HepG2 (cell line): ENCODE data around the gene KMT2E. TPM values are rescaled to one million over a fixed set of nuclear protein-coding genes. Genes with fewer than 3 reads are reported as not detected.
A peak's percentile ranks its signal among the peaks of the same experiment; 100 is the strongest.

Source experiments
- ATAC-seq: fragments of 200-7000 bp; cut with Tn5 transposase; 3 replicates; pipeline ENCODE4 v1.9.1; 2020; ENCODE audit warnings: mild to moderate bottlenecking, moderate library complexity
- BruUV-seq: library from RNA; stranded (reverse); fragments of 400-500 nt; replicated peaks from 2 replicates; lab custom pipeline; 2021; lab: Mats Ljungman, UMichigan
- CTCF ChIA-PET: fragments of 300-600 bp; formaldehyde crosslinking; extraction: SDS; loops from one replicate; lab custom pipeline; 2021; ENCODE audit warnings: low total read pairs, inconsistent platforms, low intra/inter-chr PET ratio; lab: Yijun Ruan, JAX
- POLR2A ChIA-PET: fragments of 350-600 bp; sonication (Branson Sonifier 250); formaldehyde crosslinking; loops from one replicate; lab custom pipeline; 2020; ENCODE audit warnings: antibody characterized with exemption, inconsistent platforms; lab: Yijun Ruan, JAX
- DNase-seq: peaks from one replicate; pipeline ENCODE4 v3.0.0-alpha.2; 2015; ENCODE audit warnings: low spot score
- FAIRE-seq: peaks from 3 replicates; lab custom pipeline; 2011; peaks lifted over from hg19 to GRCh38; lab: Jason Lieb, UNC
- H2AFZ ChIP-seq: one replicate; pipeline ENCODE4 v1.6.1; 2011; ENCODE audit warnings: low read length, inconsistent platforms
- H3K27ac ChIP-seq: fragments of 300-600 bp; 3 replicates; pipeline ENCODE4 v1.8.0; 2011; ENCODE audit warnings: mixed run types, mild to moderate bottlenecking, mixed read lengths, low read length, inconsistent platforms; ENCODE audit not compliant: insufficient read depth; ENCODE audit errors: extremely low read length
- H3K27me3 ChIP-seq, 2 experiments: fragments of 200-600 bp in 1 of 2; 2 replicates in 1 of 2; 3 replicates in 1 of 2; pipeline versions ENCODE4 v1.6.0 to v1.8.0; 2011; ENCODE audit warnings: low read length in 2 of 2, mild to moderate bottlenecking in 2 of 2, moderate library complexity in 2 of 2, inconsistent platforms in 1 of 2; ENCODE audit not compliant: insufficient read depth in 2 of 2, control insufficient read depth in 1 of 2
- H3K36me3 ChIP-seq, 2 experiments: fragments of 200-600 bp in 1 of 2; replicated peaks in 1 of 2; 2 replicates in 1 of 2; 3 replicates in 1 of 2; pipeline versions ENCODE4 v1.5.1 to v1.8.0; 2011; ENCODE audit warnings: low read length in 2 of 2, inconsistent platforms in 1 of 2; ENCODE audit not compliant: insufficient read depth in 2 of 2, control insufficient read depth in 1 of 2
- H3K4me1 ChIP-seq: 2 replicates; pipeline ENCODE4 v1.5.1; 2012; ENCODE audit warnings: low read length, inconsistent platforms; ENCODE audit not compliant: insufficient read depth
- H3K4me2 ChIP-seq: 2 replicates; pipeline ENCODE4 v1.6.0; 2011; ENCODE audit warnings: low read depth, low read length, inconsistent platforms
- H3K4me3 ChIP-seq, 3 experiments: fragments of 200-600 bp in 1 of 3; sonication (generic), shearing (Covaris generic) in 1 of 3; replicated peaks in 1 of 3; 2 replicates each; pipeline ENCODE4 v1.5.1; 2011 to 2016; ENCODE audit warnings: low read length in 3 of 3, inconsistent platforms in 2 of 3, low read depth in 2 of 3, mild to moderate bottlenecking in 2 of 3, control low read depth in 1 of 3, mixed read lengths in 1 of 3; ENCODE audit not compliant: insufficient read depth in 1 of 3
- H3K79me2 ChIP-seq: one replicate; pipeline ENCODE4 v1.6.1; 2011; ENCODE audit warnings: low read length, inconsistent platforms; ENCODE audit not compliant: insufficient read depth
- H3K9ac ChIP-seq: 2 replicates; pipeline ENCODE4 v1.6.0; 2011; ENCODE audit warnings: mild to moderate bottlenecking, low read depth, low read length, inconsistent platforms; ENCODE audit not compliant: insufficient read depth
- H3K9me3 ChIP-seq: 2 replicates; pipeline ENCODE4 v1.5.1; 2012; ENCODE audit warnings: mild to moderate bottlenecking, low read length
- H4K20me1 ChIP-seq: 2 replicates; pipeline ENCODE4 v1.6.0; 2011; ENCODE audit warnings: inconsistent platforms, mild to moderate bottlenecking, low read length, moderate library complexity; ENCODE audit not compliant: insufficient read depth
- ADNP ChIP-seq: sonication (generic); formaldehyde crosslinking; IDR thresholded peaks from 2 replicates; pipeline ENCODE4 v1.4.0; 2020; ENCODE audit warnings: missing genetic modification reagents
- ARID3A ChIP-seq: IDR thresholded peaks from 2 replicates; pipeline ENCODE4 v1.6.1; 2012; ENCODE audit warnings: low read depth, low read length, improper control_type of control experiment
- CREB1 ChIP-seq, 2 experiments: fragments of 450-650 bp in 1 of 2; IDR thresholded peaks; 2 replicates each; pipeline ENCODE4 v1.6.1; 2016 to 2017; ENCODE audit warnings: control low read depth in 1 of 2, mild to moderate bottlenecking in 1 of 2, missing compliant biosample characterization in 1 of 2, missing genetic modification characterization in 1 of 2
- FOXA1 ChIP-seq, 2 experiments: fragments of 450-650 bp in 1 of 2; sonication (generic) in 1 of 2; formaldehyde crosslinking in 1 of 2; IDR thresholded peaks; 2 replicates each; pipeline versions ENCODE4 v1.4.0 to v1.6.1; 2016 to 2020; ENCODE audit warnings: missing genetic modification reagents in 1 of 2
- GFI1 ChIP-seq: sonication (generic); formaldehyde crosslinking; IDR thresholded peaks from 2 replicates; pipeline ENCODE4 v1.5.0; 2020; ENCODE audit warnings: missing genetic modification reagents, mild to moderate bottlenecking, borderline replicate concordance
- JUNB ChIP-seq: sonication (generic); formaldehyde crosslinking; IDR thresholded peaks from 2 replicates; pipeline ENCODE4 v1.8.0; 2022; ENCODE audit warnings: missing genetic modification reagents, mild to moderate bottlenecking, borderline replicate concordance
- MTA3 ChIP-seq: sonication (generic); formaldehyde crosslinking; IDR thresholded peaks from 2 replicates; pipeline ENCODE4 v1.4.0; 2020; ENCODE audit warnings: missing genetic modification reagents
- NONO ChIP-seq, 2 experiments: fragments of 450-650 bp in 1 of 2; sonication (generic) in 1 of 2; formaldehyde crosslinking in 1 of 2; IDR thresholded peaks in 1 of 2; conservative IDR thresholded peaks in 1 of 2; 2 replicates each; pipeline versions ENCODE4 v1.6.1 to v1.8.0; 2017 to 2022; ENCODE audit warnings: mild to moderate bottlenecking in 1 of 2, missing genetic modification reagents in 1 of 2, moderate library complexity in 1 of 2
- NR2C2 ChIP-seq: sonication (generic); formaldehyde crosslinking; IDR thresholded peaks from 2 replicates; pipeline ENCODE4 v1.4.0; 2020; ENCODE audit warnings: missing genetic modification reagents, mild to moderate bottlenecking, moderate library complexity, borderline replicate concordance
- RFX5 ChIP-seq: IDR thresholded peaks from 2 replicates; pipeline ENCODE4 v1.6.1; 2011; ENCODE audit warnings: low read depth, low read length, improper control_type of control experiment
- SPEN ChIP-seq: sonication (generic); formaldehyde crosslinking; IDR thresholded peaks from 2 replicates; pipeline ENCODE4 v1.5.1; 2020; ENCODE audit warnings: low read depth, mild to moderate bottlenecking, missing genetic modification reagents
- ZC3H13 ChIP-seq: sonication (generic); formaldehyde crosslinking; IDR thresholded peaks from 2 replicates; pipeline ENCODE4 v1.8.1; 2023; ENCODE audit warnings: mild to moderate bottlenecking, missing genetic modification reagents, moderate library complexity
- ZNF296 ChIP-seq: sonication (generic); formaldehyde crosslinking; conservative IDR thresholded peaks from 2 replicates; pipeline ENCODE4 v1.5.0; 2020; ENCODE audit warnings: mild to moderate bottlenecking, missing genetic modification reagents
- ZNF329 ChIP-seq: sonication (generic); formaldehyde crosslinking; IDR thresholded peaks from 2 replicates; pipeline ENCODE4 v1.9.0; 2021; ENCODE audit warnings: low read depth, mild to moderate bottlenecking, missing genetic modification reagents
- ZNF776 ChIP-seq: sonication (generic); formaldehyde crosslinking; IDR thresholded peaks from 2 replicates; pipeline ENCODE4 v1.4.0; 2020; ENCODE audit warnings: mild to moderate bottlenecking, missing genetic modification reagents
- ZSCAN5A ChIP-seq: sonication (generic); formaldehyde crosslinking; IDR thresholded peaks from 2 replicates; pipeline ENCODE4 v1.8.0; 2022; ENCODE audit warnings: mild to moderate bottlenecking, missing genetic modification reagents, borderline replicate concordance
- WGBS: methylation state at CpG from one replicate; pipeline ENCODE4 v1.1.6; 2017; ENCODE audit warnings: low lambda C conversion rate; 5-methylcytosine and 5-hydroxymethylcytosine counted together
- in situ Hi-C: cut with HindIII; loops from 2 replicates; pipeline ENCODE4 v1.10.0; 2017; ENCODE audit warnings: low pct_unique_long_range_greater_than_20kb; ENCODE audit not compliant: extremely low pct_ligation_motif_present
- intact Hi-C: fragments of 100-400 bp; cut with micrococcal nuclease; formaldehyde crosslinking; loops from one replicate; pipeline ENCODE4 v1.10.0; 2022; ENCODE audit not compliant: unreplicated experiment
- polyA plus RNA-seq, 8 experiments: library from polyadenylated mRNA; depleted of rRNA in 3 of 8; stranded (reverse) in 7 of 8; unstranded in 1 of 8; fragments of >200 nt; fragmentation: Illumina TruSeq in 4 of 8; extraction: Trizol in 4 of 8; gene quantifications; 2 replicates each; pipeline versions ENCODE4 v1.2.1 to v1.2.3, GENCODE V29; 2011 to 2016; ENCODE audit warnings: low read depth in 4 of 8, missing spikeins in 1 of 8, mixed read lengths in 1 of 8; ENCODE audit not compliant: insufficient read depth in 1 of 8
- total RNA-seq, 5 experiments: library from RNA; depleted of rRNA; stranded (reverse); fragments of >200 nt; fragmentation: Illumina TruSeq; extraction: Trizol; gene quantifications; 2 replicates each; pipeline ENCODE4 v1.2.3, GENCODE V29; 2016; ENCODE audit warnings: low read depth in 1 of 5

Gene KMT2E
- total and polyA plus RNA-seq, 2 of the 13 experiments (the other 11 are each of a cell fraction or from before 2014, with no cell fraction given) = 6.3 to 24.4 TPM

GRCh38 chr7:105022458-105022857, 8.5 kb downstream of the KMT2E start (continued):
- TF ChIP-seq MTA3 (CRISPR knock-in tag) (no peak), ZNF296 (CRISPR knock-in tag) (no peak), ZNF776 (no peak), NONO (IDR thresholded peaks at IDR 0.05) (no peak), NONO (CRISPR knock-in tag; conservative IDR thresholded peaks at IDR 0.05) (no peak), ZNF329 (CRISPR knock-in tag) (no peak), JUNB (CRISPR knock-in tag) (no peak), ZSCAN5A (CRISPR knock-in tag) (no peak), ADNP (CRISPR knock-in tag) (no peak), ZC3H13 (CRISPR knock-in tag) (no peak), RFX5 (no peak)
- TF ChIP-seq, all 625 proteins: peak for 0

- CTCF ChIA-PET = no interaction called here
- POLR2A ChIA-PET = interaction anchor here (1.7 kb wide), 1 partner anchor 10 kb away, joined by 18 read pairs; the partner anchor contains the start of gene KMT2E
- no peak overlapping the region for H3K4me2 ChIP-seq
- no peaks in the 10 kb centered on the region; a peak in 1 of 5 replicates for H3K36me3 ChIP-seq
- no peaks in the 10 kb centered on the region for H3K27me3 ChIP-seq
- no TSS peak for BruUV-seq
- intact Hi-C loops = no loop called here
- peaks cover 88% of the 10 kb centered on the region for H4K20me1 ChIP-seq
- no peak overlapping the region for H3K4me3 ChIP-seq
- TF ChIP-seq CREB1 (IDR thresholded peaks at IDR 0.05) (peak; percentile 22; the same call in 1 of the 2 replicates), CREB1 (CRISPR knock-in tag; IDR thresholded peaks at IDR 0.05) (no peak), NR2C2 (CRISPR knock-in tag) (no peak), SPEN (CRISPR knock-in tag) (no peak), FOXA1 (IDR thresholded peaks at IDR 0.05) (no peak), FOXA1 (CRISPR knock-in tag; IDR thresholded peaks at IDR 0.05) (0 out of 2 replicates have a peak, but pooled peaks have one; percentile 24), GFI1 (0 out of 2 replicates have a peak, but pooled peaks have one; percentile 30), ARID3A (0 out of 2 replicates have a peak, but pooled peaks have one; percentile 40)
- peaks cover 99% of the 10 kb centered on the region for H3K79me2 ChIP-seq
- 74% methylated on average over 1 of the region's 1 CpG for WGBS
- no peak overlapping the region for H2AFZ ChIP-seq
- in situ Hi-C loops = no loop called here
- peak; percentile 69 for ATAC-seq
- no peak overlapping the region for H3K27ac ChIP-seq
- peak; percentile 49 for FAIRE-seq
- peak; percentile 35 for DNase-seq
- H3K4me1 ChIP-seq = peaks cover 46% of the 10 kb centered on the region
- no peak overlapping the region for H3K9ac ChIP-seq
- H3K9me3 ChIP-seq = no peaks in the 10 kb centered on the region
Measured at GRCh38 chr7:105024734-105025133, 10.7 kb downstream of the KMT2E start.
